SK-N-SH (cell line): ENCODE results near the gene CALCB. TPM values are rescaled to one million over a fixed set of nuclear protein-coding genes. Genes with fewer than 3 reads are reported as not detected.

Experiments
- CTCF ChIA-PET: fragments of 300-600, 350-600 bp; formaldehyde crosslinking; extraction: SDS; loops from one replicate; lab custom pipeline; 2021; lab: Yijun Ruan, JAX
- POLR2A ChIA-PET: fragments of 350-600 bp; sonication (Branson Sonifier 250); formaldehyde crosslinking; extraction: SDS; loops from one replicate; lab custom pipeline; 2020; ENCODE audit warnings: antibody characterized with exemption, inconsistent platforms; lab: Yijun Ruan, JAX
- DNase-seq: peaks from one replicate; pipeline ENCODE4 v3.0.0; 2012
- H2AFZ ChIP-seq: fragments of 200-600 bp; sonication (generic); 2 replicates; pipeline ENCODE4 v1.8.1; 2016; ENCODE audit warnings: antibody characterized with exemption, mild to moderate bottlenecking, low read depth
- H3F3A ChIP-seq: fragments of 200-600 bp; sonication (generic); replicated peaks from 2 replicates; pipeline ENCODE3; 2016; ENCODE audit warnings: antibody characterized with exemption, mild to moderate bottlenecking; ENCODE audit not compliant: insufficient read depth
- H3K27ac ChIP-seq, 2 experiments: fragments of 200-500 bp in 1 of 2; fragments of 200-600 bp in 1 of 2; sonication (Bioruptor generic) in 1 of 2; sonication (generic), shearing (Covaris generic) in 1 of 2; 2 replicates each; pipeline versions ENCODE4 v1.5.1 to v1.6.1; 2014 to 2016; ENCODE audit warnings: low read depth in 2 of 2, inconsistent platforms in 1 of 2, low read length in 1 of 2, mild to moderate bottlenecking in 1 of 2, mixed read lengths in 1 of 2
- H3K27me3 ChIP-seq: fragments of 200-600 bp; sonication (generic), shearing (Covaris generic); 2 replicates; pipeline ENCODE4 v1.6.1; 2016; ENCODE audit warnings: mixed run types; ENCODE audit not compliant: insufficient read depth
- H3K36me3 ChIP-seq, 2 experiments: fragments of 200-500 bp in 1 of 2; fragments of 200-600 bp in 1 of 2; sonication (Bioruptor generic) in 1 of 2; sonication (generic) in 1 of 2; replicated peaks in 1 of 2; 2 replicates each; pipeline versions ENCODE3 to v1.5.1; 2014 to 2016; ENCODE audit warnings: low read length in 1 of 2, mild to moderate bottlenecking in 1 of 2; ENCODE audit not compliant: insufficient read depth in 2 of 2, control insufficient read depth in 1 of 2
- H3K4me1 ChIP-seq, 2 experiments: fragments of 200-500 bp in 1 of 2; fragments of 200-600 bp in 1 of 2; sonication (Bioruptor generic) in 1 of 2; sonication (generic), shearing (Covaris generic) in 1 of 2; 2 replicates each; pipeline versions ENCODE4 v1.5.1 to v1.6.1; 2014 to 2016; ENCODE audit warnings: low read depth in 1 of 2, low read length in 1 of 2, mixed run types in 1 of 2; ENCODE audit not compliant: insufficient read depth in 2 of 2, control insufficient read depth in 1 of 2
- H3K4me2 ChIP-seq: fragments of 200-600 bp; sonication (generic), shearing (Covaris generic); 2 replicates; pipeline ENCODE4 v1.6.1; 2017; ENCODE audit warnings: mixed run types
- H3K4me3 ChIP-seq, 2 experiments: fragments of 200-500 bp in 1 of 2; fragments of 200-600 bp in 1 of 2; sonication (Bioruptor generic) in 1 of 2; sonication (generic), shearing (Covaris generic) in 1 of 2; 2 replicates each; pipeline versions ENCODE4 v1.5.1 to v1.8.1; 2014 to 2016; ENCODE audit warnings: low read depth in 2 of 2, inconsistent platforms in 1 of 2, low read length in 1 of 2, mild to moderate bottlenecking in 1 of 2, mixed read lengths in 1 of 2, moderate library complexity in 1 of 2
- H3K79me2 ChIP-seq: fragments of 200-600 bp; sonication (generic); 2 replicates; pipeline ENCODE4 v1.8.1; 2017; ENCODE audit warnings: mild to moderate bottlenecking; ENCODE audit not compliant: insufficient read depth
- H3K9ac ChIP-seq: fragments of 200-600 bp; sonication (generic); 2 replicates; pipeline ENCODE4 v1.6.1; 2017; ENCODE audit warnings: mixed run types
- H3K9me2 ChIP-seq: fragments of 200-600 bp; sonication (generic); 2 replicates; pipeline ENCODE4 v1.6.1; 2017; ENCODE audit warnings: mixed run types
- H3K9me3 ChIP-seq: fragments of 200-600 bp; sonication (generic); 2 replicates; pipeline ENCODE4 v1.6.1; 2017; ENCODE audit warnings: mixed run types, mild to moderate bottlenecking, moderate library complexity
- H4K20me1 ChIP-seq: fragments of 200-600 bp; sonication (generic); 2 replicates; pipeline ENCODE4 v1.6.1; 2017; ENCODE audit warnings: mild to moderate bottlenecking, mixed run types; ENCODE audit not compliant: insufficient read depth
- CHD2 ChIP-seq: fragments of 150-350 bp; IDR thresholded peaks from 2 replicates; pipeline ENCODE4 v1.6.1; 2018; ENCODE audit warnings: low read length; ENCODE audit not compliant: partially characterized antibody
- EP300 ChIP-seq, 2 experiments: IDR thresholded peaks; 2 replicates each; pipeline versions ENCODE4 v1.4.0 to v1.6.1; 2012; ENCODE audit warnings: borderline replicate concordance in 1 of 2, low read depth in 1 of 2, low read length in 1 of 2
- FOXJ3 ChIP-seq: sonication (generic); formaldehyde crosslinking; IDR thresholded peaks from 2 replicates; pipeline ENCODE4 v1.5.1; 2020; ENCODE audit warnings: mild to moderate bottlenecking, missing genetic modification reagents
- FOXM1 ChIP-seq: IDR thresholded peaks from 2 replicates; pipeline ENCODE4 v1.4.0; 2012; ENCODE audit warnings: low read depth, mild to moderate bottlenecking
- GABPA ChIP-seq: IDR thresholded peaks from 2 replicates; pipeline ENCODE4 v1.4.0; 2012; ENCODE audit warnings: low read depth, mild to moderate bottlenecking
- GATA2 ChIP-seq: sonication (generic); formaldehyde crosslinking; IDR thresholded peaks from 2 replicates; pipeline ENCODE4 v1.5.0; 2020; ENCODE audit warnings: mild to moderate bottlenecking, missing genetic modification reagents
- JUND ChIP-seq: IDR thresholded peaks from 2 replicates; pipeline ENCODE4 v1.4.0; 2012
- MEF2A ChIP-seq: IDR thresholded peaks from 2 replicates; pipeline ENCODE4 v1.4.0; 2012; ENCODE audit warnings: low read depth, borderline replicate concordance
- RAD21 ChIP-seq: IDR thresholded peaks from 2 replicates; pipeline ENCODE4 v1.6.1; 2012; ENCODE audit warnings: mild to moderate bottlenecking, low read length
- RCOR1 ChIP-seq: fragments of 150-350 bp; IDR thresholded peaks from 2 replicates; pipeline ENCODE4 v1.6.1; 2017; ENCODE audit warnings: antibody characterized with exemption, low read length
- RFX5 ChIP-seq: IDR thresholded peaks from 2 replicates; pipeline ENCODE4 v1.6.1; 2012; ENCODE audit warnings: mild to moderate bottlenecking, improper control_type of control experiment, low read length
- SIN3A ChIP-seq: IDR thresholded peaks from 2 replicates; pipeline ENCODE4 v1.6.1; 2012; ENCODE audit warnings: low read depth, mild to moderate bottlenecking, low read length, moderate library complexity, borderline replicate concordance
- SMC3 ChIP-seq: IDR thresholded peaks from 2 replicates; pipeline ENCODE4 v1.6.1; 2012; ENCODE audit warnings: low read depth, low read length, improper control_type of control experiment
- TCF12 ChIP-seq: IDR thresholded peaks from 2 replicates; pipeline ENCODE4 v1.4.0; 2012
- TEAD4 ChIP-seq: IDR thresholded peaks from 2 replicates; pipeline ENCODE4 v1.4.0; 2012; ENCODE audit warnings: mild to moderate bottlenecking, borderline replicate concordance; ENCODE audit not compliant: insufficient read depth
- YY1 ChIP-seq: IDR thresholded peaks from 2 replicates; pipeline ENCODE4 v1.4.0; 2012; ENCODE audit warnings: low read depth, mild to moderate bottlenecking
- WGBS: methylation state at CpG from one replicate; pipeline ENCODE4 v1.1.6; 2017; ENCODE audit warnings: low lambda C conversion rate; 5-methylcytosine and 5-hydroxymethylcytosine counted together
- polyA plus RNA-seq, 3 experiments: library from polyadenylated mRNA; depleted of rRNA; stranded (reverse); fragments of >200 nt; gene quantifications; 2 replicates each; pipeline ENCODE4 v1.2.3, GENCODE V29; 2012
- TF ChIP-seq, protein P1 (sequence below): IDR thresholded peaks from 2 replicates; pipeline ENCODE4; 2012
- TF ChIP-seq, protein P2 (sequence below): fragments of 150-350 bp; IDR thresholded peaks from 2 replicates; pipeline ENCODE4 v1.6.1; 2016; ENCODE audit warnings: mild to moderate bottlenecking, low read depth, low read length
- TF ChIP-seq, protein P3 (sequence below): IDR thresholded peaks from 2 replicates; pipeline ENCODE4 v1.4.0; 2012; ENCODE audit warnings: low read depth, borderline replicate concordance
- TF ChIP-seq, protein P4 (sequence below): fragments of 200-600 bp; sonication (generic); IDR thresholded peaks from 2 replicates; pipeline ENCODE4 v1.6.1; 2017; ENCODE audit warnings: antibody characterized with exemption, mild to moderate bottlenecking, moderate library complexity

CALCB gene
- polyA plus RNA-seq, 1 of the 3 experiments (the other 2 are of a cell fraction) = 0.07 TPM

DNA sequence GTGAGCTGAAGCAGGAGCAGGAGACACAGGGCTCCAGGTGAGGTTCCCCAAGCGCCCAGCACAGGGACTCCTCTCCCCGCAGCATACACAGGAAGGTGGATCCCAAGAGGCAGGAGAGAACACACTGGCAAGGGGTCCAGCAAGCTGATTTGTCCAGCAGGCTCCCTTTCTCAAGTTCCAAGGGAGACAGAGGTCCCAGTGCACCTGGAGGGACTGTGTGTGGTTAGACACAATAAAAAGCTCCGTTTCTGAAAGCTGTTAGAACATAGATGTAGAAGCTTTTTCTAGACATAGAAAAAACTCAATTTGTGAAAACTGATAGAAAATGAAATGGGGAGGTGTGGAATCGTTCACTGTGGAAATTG is 1.8 kb downstream of the CALCB start:
- TF ChIP-seq, protein P1, sequence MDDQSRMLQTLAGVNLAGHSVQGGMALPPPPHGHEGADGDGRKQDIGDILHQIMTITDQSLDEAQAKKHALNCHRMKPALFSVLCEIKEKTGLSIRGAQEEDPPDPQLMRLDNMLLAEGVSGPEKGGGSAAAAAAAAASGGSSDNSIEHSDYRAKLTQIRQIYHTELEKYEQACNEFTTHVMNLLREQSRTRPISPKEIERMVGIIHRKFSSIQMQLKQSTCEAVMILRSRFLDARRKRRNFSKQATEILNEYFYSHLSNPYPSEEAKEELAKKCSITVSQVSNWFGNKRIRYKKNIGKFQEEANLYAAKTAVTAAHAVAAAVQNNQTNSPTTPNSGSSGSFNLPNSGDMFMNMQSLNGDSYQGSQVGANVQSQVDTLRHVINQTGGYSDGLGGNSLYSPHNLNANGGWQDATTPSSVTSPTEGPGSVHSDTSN = no peak
- TF ChIP-seq SMC3 = no peak
- TF ChIP-seq GABPA = no peak
- TF ChIP-seq JUND = no peak
- no peak for TF ChIP-seq FOXJ3 (CRISPR knock-in tag)
- 25% methylated on average over 3 of the region's 4 CpGs for WGBS
- no peaks in the 10 kb centered on the region for H4K20me1 ChIP-seq
- H3K9me3 ChIP-seq = no peaks in the 10 kb centered on the region
- peak overlapping the region in 1 of 2 experiments; percentile 57; a peak in 1 of 4 replicates for H3K4me3 ChIP-seq
- H3F3A ChIP-seq = no peaks in the 10 kb centered on the region
- peaks cover 0 to 15% of the 10 kb centered on the region in 2 experiments; a peak in 1 of 4 replicates for H3K4me1 ChIP-seq
- DNase-seq = no peak
- H3K4me2 ChIP-seq = no peak overlapping the region
- no peak overlapping the region for H3K27ac ChIP-seq
- peaks cover 17% of the 10 kb centered on the region for H3K27me3 ChIP-seq
- no peaks in the 10 kb centered on the region for H3K9me2 ChIP-seq
- CTCF ChIA-PET = interaction anchor here (0.7 to 8.0 kb wide), 53 partner anchors 7 to 970 kb away, joined by 3 to 198 read pairs (median 4); no protein-coding TSS in a partner anchor
- no peaks in the 10 kb centered on the region for H3K79me2 ChIP-seq
- POLR2A ChIA-PET = interaction anchor here (2.6 kb wide), 1 partner anchor 167 kb away, joined by 8 read pairs; no protein-coding TSS in a partner anchor
- no peak overlapping the region for H2AFZ ChIP-seq
- no peaks in the 10 kb centered on the region for H3K36me3 ChIP-seq
- no peak overlapping the region for H3K9ac ChIP-seq

DNA sequence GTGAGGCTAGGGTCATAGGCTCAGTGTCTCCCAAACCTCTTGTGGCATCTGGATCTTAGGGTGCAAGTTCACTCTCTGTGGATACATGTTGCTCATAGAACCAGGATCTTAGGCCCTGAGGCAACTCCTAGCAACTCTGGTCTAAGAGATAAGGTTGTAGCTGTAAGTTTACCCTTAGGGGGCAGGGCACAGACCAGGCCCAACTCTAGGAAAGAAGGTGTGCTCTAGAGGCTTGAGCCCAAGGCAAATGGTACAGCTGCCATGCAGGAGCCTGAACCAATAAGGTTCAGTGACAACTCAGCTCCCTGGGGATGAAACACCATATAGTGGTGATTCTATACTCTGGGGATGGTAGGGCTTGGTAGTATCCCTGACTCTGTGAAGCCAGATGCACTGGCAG is 17.8 kb downstream of the CALCB start:
- no peaks in the 10 kb centered on the region for H3K36me3 ChIP-seq
- no peak for DNase-seq
- CTCF ChIA-PET = interaction anchor here (0.9 to 7.9 kb wide), 5 partner anchors 10 to 182 kb away, joined by 3 to 58 read pairs (median 14); partner anchors contain the start of gene CALCB

More for the DNA sequence above, 17.8 kb downstream of the CALCB start:
- no peak overlapping the region for H2AFZ ChIP-seq
- no peaks in the 10 kb centered on the region for H3K9me2 ChIP-seq
- no peaks in the 10 kb centered on the region for H3F3A ChIP-seq
- no peaks in the 10 kb centered on the region for H4K20me1 ChIP-seq
- TF ChIP-seq YY1 (no peak), CHD2 (no peak), TEAD4 (no peak), FOXM1 (no peak), EP300 (IDR thresholded peaks at IDR 0.05; ENCODE audit: borderline replicate concordance in 1 of 2, low read depth in 1 of 2, low read length in 1 of 2) (no peak), RFX5 (no peak), RAD21 (no peak), RCOR1 (no peak), TCF12 (no peak), SIN3A (no peak), GATA2 (CRISPR knock-in tag) (no peak), MEF2A (no peak)
- TF ChIP-seq, protein P2, sequence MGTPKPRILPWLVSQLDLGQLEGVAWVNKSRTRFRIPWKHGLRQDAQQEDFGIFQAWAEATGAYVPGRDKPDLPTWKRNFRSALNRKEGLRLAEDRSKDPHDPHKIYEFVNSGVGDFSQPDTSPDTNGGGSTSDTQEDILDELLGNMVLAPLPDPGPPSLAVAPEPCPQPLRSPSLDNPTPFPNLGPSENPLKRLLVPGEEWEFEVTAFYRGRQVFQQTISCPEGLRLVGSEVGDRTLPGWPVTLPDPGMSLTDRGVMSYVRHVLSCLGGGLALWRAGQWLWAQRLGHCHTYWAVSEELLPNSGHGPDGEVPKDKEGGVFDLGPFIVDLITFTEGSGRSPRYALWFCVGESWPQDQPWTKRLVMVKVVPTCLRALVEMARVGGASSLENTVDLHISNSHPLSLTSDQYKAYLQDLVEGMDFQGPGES = no peak
- TF ChIP-seq, protein P3, sequence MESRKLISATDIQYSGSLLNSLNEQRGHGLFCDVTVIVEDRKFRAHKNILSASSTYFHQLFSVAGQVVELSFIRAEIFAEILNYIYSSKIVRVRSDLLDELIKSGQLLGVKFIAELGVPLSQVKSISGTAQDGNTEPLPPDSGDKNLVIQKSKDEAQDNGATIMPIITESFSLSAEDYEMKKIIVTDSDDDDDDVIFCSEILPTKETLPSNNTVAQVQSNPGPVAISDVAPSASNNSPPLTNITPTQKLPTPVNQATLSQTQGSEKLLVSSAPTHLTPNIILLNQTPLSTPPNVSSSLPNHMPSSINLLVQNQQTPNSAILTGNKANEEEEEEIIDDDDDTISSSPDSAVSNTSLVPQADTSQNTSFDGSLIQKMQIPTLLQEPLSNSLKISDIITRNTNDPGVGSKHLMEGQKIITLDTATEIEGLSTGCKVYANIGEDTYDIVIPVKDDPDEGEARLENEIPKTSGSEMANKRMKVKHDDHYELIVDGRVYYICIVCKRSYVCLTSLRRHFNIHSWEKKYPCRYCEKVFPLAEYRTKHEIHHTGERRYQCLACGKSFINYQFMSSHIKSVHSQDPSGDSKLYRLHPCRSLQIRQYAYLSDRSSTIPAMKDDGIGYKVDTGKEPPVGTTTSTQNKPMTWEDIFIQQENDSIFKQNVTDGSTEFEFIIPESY = no peak
- TF ChIP-seq, protein P4, sequence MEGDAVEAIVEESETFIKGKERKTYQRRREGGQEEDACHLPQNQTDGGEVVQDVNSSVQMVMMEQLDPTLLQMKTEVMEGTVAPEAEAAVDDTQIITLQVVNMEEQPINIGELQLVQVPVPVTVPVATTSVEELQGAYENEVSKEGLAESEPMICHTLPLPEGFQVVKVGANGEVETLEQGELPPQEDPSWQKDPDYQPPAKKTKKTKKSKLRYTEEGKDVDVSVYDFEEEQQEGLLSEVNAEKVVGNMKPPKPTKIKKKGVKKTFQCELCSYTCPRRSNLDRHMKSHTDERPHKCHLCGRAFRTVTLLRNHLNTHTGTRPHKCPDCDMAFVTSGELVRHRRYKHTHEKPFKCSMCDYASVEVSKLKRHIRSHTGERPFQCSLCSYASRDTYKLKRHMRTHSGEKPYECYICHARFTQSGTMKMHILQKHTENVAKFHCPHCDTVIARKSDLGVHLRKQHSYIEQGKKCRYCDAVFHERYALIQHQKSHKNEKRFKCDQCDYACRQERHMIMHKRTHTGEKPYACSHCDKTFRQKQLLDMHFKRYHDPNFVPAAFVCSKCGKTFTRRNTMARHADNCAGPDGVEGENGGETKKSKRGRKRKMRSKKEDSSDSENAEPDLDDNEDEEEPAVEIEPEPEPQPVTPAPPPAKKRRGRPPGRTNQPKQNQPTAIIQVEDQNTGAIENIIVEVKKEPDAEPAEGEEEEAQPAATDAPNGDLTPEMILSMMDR = no peak
- no peak overlapping the region for H3K27ac ChIP-seq
- H3K9me3 ChIP-seq = no peaks in the 10 kb centered on the region
- H3K4me1 ChIP-seq = no peaks in the 10 kb centered on the region
- POLR2A ChIA-PET = no interaction called here
- no peak overlapping the region for H3K4me2 ChIP-seq
- H3K27me3 ChIP-seq = no peaks in the 10 kb centered on the region
- H3K79me2 ChIP-seq = no peaks in the 10 kb centered on the region
- no peak overlapping the region for H3K4me3 ChIP-seq
- H3K9ac ChIP-seq = no peak overlapping the region
